ENCODE data around the gene ITPR3. TPM values are rescaled to one million over a fixed set of nuclear protein-coding genes. Genes with fewer than 3 reads are reported as not detected.

ITPR3 gene
- total and polyA plus RNA-seq, 2 experiments from 2014 or later, result 0.13 to 1.1 TPM

GRCh38 chr6:33597551-33598322 is 23.4 kb upstream of the ITPR3 start:
- H3K36me3 ChIP-seq, result no peaks in the 10 kb centered on the region
- no peaks in the 10 kb centered on the region for H3K9me3 ChIP-seq (ENCODE audit: low read depth)
- H3K27me3 ChIP-seq, result peaks cover 7% of the 10 kb centered on the region
- H3K27ac ChIP-seq, result no peak overlapping the region
- H3K4me3 ChIP-seq, result no peak overlapping the region
- TF ChIP-seq CTCF (IDR thresholded peaks at IDR 0.05; ENCODE audit: low read depth, low read length), result no peak
- H3K4me1 ChIP-seq (ENCODE audit: low read depth), result no peaks in the 10 kb centered on the region
- DNase-seq (ENCODE audit: low read depth in 1 of 2, low spot score in 1 of 2), result peak in 1 of 2 donors; percentile 57

- no peak for TF ChIP-seq CTCF (IDR thresholded peaks at IDR 0.05; ENCODE audit: low read depth, low read length)
- Histone ChIP-seq H3K4me1 (ENCODE audit: low read depth) (no peaks in the 10 kb centered on the region), H3K27me3 (no peaks in the 10 kb centered on the region), H3K27ac (no peak overlapping the region), H3K9me3 (ENCODE audit: low read depth) (no peaks in the 10 kb centered on the region), H3K36me3 (no peaks in the 10 kb centered on the region), H3K4me3 (no peak overlapping the region)
- DNase-seq (ENCODE audit: low read depth in 1 of 2, low spot score in 1 of 2), result no peak
These were observed 21.6 kb upstream of the ITPR3 start for GRCh38 chr6:33599413-33599938.

- no peak for TF ChIP-seq CTCF (IDR thresholded peaks at IDR 0.05; ENCODE audit: low read depth, low read length)
These were observed 20.4 kb upstream of the ITPR3 start for GRCh38 chr6:33600761-33601160.

GRCh38 chr6:33602180-33602579 is 18.9 kb upstream of the ITPR3 start:
- no peak overlapping the region for H3K27ac ChIP-seq
- no peaks in the 10 kb centered on the region for H3K27me3 ChIP-seq
- H3K36me3 ChIP-seq, result no peaks in the 10 kb centered on the region
- H3K4me1 ChIP-seq (ENCODE audit: low read depth), result no peaks in the 10 kb centered on the region
- H3K9me3 ChIP-seq (ENCODE audit: low read depth), result no peaks in the 10 kb centered on the region
- no peak overlapping the region for H3K4me3 ChIP-seq
- no peak for DNase-seq (ENCODE audit: low read depth in 1 of 2, low spot score in 1 of 2)
- TF ChIP-seq CTCF (IDR thresholded peaks at IDR 0.05; ENCODE audit: low read depth, low read length), result no peak

More at GRCh38 chr6:33600761-33601160, 20.4 kb upstream of the ITPR3 start:
- Histone ChIP-seq H3K4me3 (no peak overlapping the region), H3K27ac (no peak overlapping the region), H3K4me1 (ENCODE audit: low read depth) (no peaks in the 10 kb centered on the region), H3K36me3 (no peaks in the 10 kb centered on the region), H3K27me3 (no peaks in the 10 kb centered on the region), H3K9me3 (ENCODE audit: low read depth) (no peaks in the 10 kb centered on the region)
- no peak for DNase-seq (ENCODE audit: low read depth in 1 of 2, low spot score in 1 of 2)

GRCh38 chr6:33604941-33605854 is 15.9 kb upstream of the ITPR3 start:
- Histone ChIP-seq H3K4me1 (ENCODE audit: low read depth) (peaks cover 10% of the 10 kb centered on the region), H3K9me3 (ENCODE audit: low read depth) (no peaks in the 10 kb centered on the region), H3K36me3 (no peaks in the 10 kb centered on the region), H3K27ac (no peak overlapping the region), H3K4me3 (no peak overlapping the region), H3K27me3 (no peaks in the 10 kb centered on the region)
- TF ChIP-seq CTCF (IDR thresholded peaks at IDR 0.05; ENCODE audit: low read depth, low read length), result no peak
- DNase-seq (ENCODE audit: low read depth in 1 of 2, low spot score in 1 of 2), result no peak

All from cardiac muscle cell (in vitro differentiated cells and primary cell).